GM12878 (cell line): ENCODE measurements around the gene MYLIP. TPM values are rescaled to one million over a fixed set of nuclear protein-coding genes. Genes with fewer than 3 reads are reported as not detected.

ENCODE experiments used
- ATAC-seq: fragments of 200-7000 bp; cut with Tn5 transposase; 3 replicates; pipeline ENCODE4 v1.9.1; 2020; ENCODE audit warnings: mild to moderate bottlenecking, moderate library complexity
- BruUV-seq: library from RNA; stranded (reverse); fragments of 400-500 nt; replicated peaks from 2 replicates; lab custom pipeline; 2021; lab: Mats Ljungman, UMichigan
- CTCF ChIA-PET: fragments of 300-600 bp; sonication (Branson Sonifier 250); formaldehyde crosslinking; extraction: SDS; loops from one replicate; lab custom pipeline; 2021; ENCODE audit warnings: inconsistent platforms; lab: Yijun Ruan, JAX
- POLR2A ChIA-PET: fragments of 350-600 bp; formaldehyde crosslinking; extraction: SDS; loops from one replicate; lab custom pipeline; 2021; ENCODE audit warnings: inconsistent platforms; lab: Charles Lee
- RAD21 ChIA-PET: fragments of 300-600 bp; sonication (Branson Sonifier 250); formaldehyde crosslinking; loops from one replicate; lab custom pipeline; 2023; ENCODE audit warnings: antibody characterized with exemption; ENCODE audit not compliant: unreplicated experiment; lab: Charles Lee
- SMC1A ChIA-PET: fragments of 300-600 bp; sonication (Branson Sonifier 250); formaldehyde crosslinking; loops from one replicate; lab custom pipeline; 2023; ENCODE audit not compliant: unreplicated experiment, uncharacterized antibody; lab: Charles Lee
- DNase-seq: peaks from one replicate; pipeline ENCODE4 v3.0.0-alpha.2; 2011; ENCODE audit warnings: low read depth, low spot score
- FAIRE-seq: peaks from 3 replicates; lab custom pipeline; 2011; peaks lifted over from hg19 to GRCh38; lab: Jason Lieb, UNC
- H2AFZ ChIP-seq: 2 replicates; pipeline ENCODE4 v1.6.0; 2011; ENCODE audit warnings: low read depth, low read length, control low read depth; ENCODE audit not compliant: control insufficient read depth
- H3K27ac ChIP-seq: 2 replicates; pipeline ENCODE4 v1.5.1; 2011; ENCODE audit warnings: control low read depth; ENCODE audit not compliant: control insufficient read depth, insufficient read depth
- H3K27me3 ChIP-seq, 2 experiments: replicated peaks in 1 of 2; 2 replicates each; pipeline versions ENCODE4 v1.6.0 to v1.6.1; 2011; ENCODE audit warnings: low read length in 1 of 2; ENCODE audit not compliant: control insufficient read depth in 2 of 2, insufficient read depth in 2 of 2
- H3K36me3 ChIP-seq, 2 experiments: 2 replicates each; pipeline ENCODE4 v1.5.1; 2011; ENCODE audit warnings: low read length in 1 of 2; ENCODE audit not compliant: control insufficient read depth in 2 of 2, insufficient read depth in 2 of 2
- H3K4me1 ChIP-seq: 2 replicates; pipeline ENCODE4 v1.6.1; 2011; ENCODE audit warnings: mild to moderate bottlenecking, low read length, moderate library complexity, mixed read lengths; ENCODE audit not compliant: control insufficient read depth, insufficient read depth
- H3K4me2 ChIP-seq: 2 replicates; pipeline ENCODE4 v1.6.0; 2011; ENCODE audit warnings: control low read depth; ENCODE audit not compliant: control insufficient read depth, insufficient read depth
- H3K4me3 ChIP-seq: fragments of 200-600 bp; sonication (generic); 2 replicates; pipeline ENCODE4 v1.5.1; 2016
- H3K79me2 ChIP-seq: 2 replicates; pipeline ENCODE4 v1.6.0; 2011; ENCODE audit warnings: low read length; ENCODE audit not compliant: control insufficient read depth, insufficient read depth
- H3K9ac ChIP-seq: 2 replicates; pipeline ENCODE4 v1.8.0; 2011; ENCODE audit warnings: low read length, control low read depth, mixed read lengths; ENCODE audit not compliant: control insufficient read depth, insufficient read depth
- H3K9me3 ChIP-seq: replicated peaks from 3 replicates; pipeline ENCODE4 v1.5.1; 2011; ENCODE audit warnings: mild to moderate bottlenecking, low read length; ENCODE audit not compliant: control insufficient read depth, insufficient read depth
- H4K20me1 ChIP-seq: 2 replicates; pipeline ENCODE4 v1.6.0; 2011; ENCODE audit not compliant: control insufficient read depth, insufficient read depth
- ETV6 ChIP-seq, 2 experiments: fragments of 450-650 bp in 1 of 2; IDR thresholded peaks in 1 of 2; conservative IDR thresholded peaks in 1 of 2; 2 replicates each; pipeline ENCODE4 v1.6.1; 2014; ENCODE audit warnings: antibody characterized with exemption in 1 of 2, borderline replicate concordance in 1 of 2, low read depth in 1 of 2, mild to moderate bottlenecking in 1 of 2, moderate library complexity in 1 of 2
- HDAC2 ChIP-seq: fragments of 200-600 bp; sonication (generic); IDR thresholded peaks from 2 replicates; pipeline ENCODE4 v1.6.1; 2017
- NR2F1 ChIP-seq: fragments of 450-650 bp; conservative IDR thresholded peaks from 2 replicates; pipeline ENCODE4 v1.6.1; 2017; ENCODE audit warnings: mild to moderate bottlenecking
- POLR2AphosphoS2 ChIP-seq: IDR thresholded peaks from 2 replicates; pipeline ENCODE4 v1.6.1; 2011; ENCODE audit warnings: low read depth, mild to moderate bottlenecking, low read length, improper control_type of control experiment, moderate library complexity
- POLR2AphosphoS5 ChIP-seq: IDR thresholded peaks from 2 replicates; pipeline ENCODE4 v1.6.1; 2011; ENCODE audit warnings: mild to moderate bottlenecking, low read length, inconsistent platforms
- RAD51 ChIP-seq: fragments of 450-650 bp; IDR thresholded peaks from 2 replicates; pipeline ENCODE4 v1.6.1; 2016; ENCODE audit warnings: moderate library complexity, mild to moderate bottlenecking, inconsistent platforms
- TBL1XR1 ChIP-seq: IDR thresholded peaks from 2 replicates; pipeline ENCODE4 v1.6.1; 2012; ENCODE audit warnings: low read depth, low read length, improper control_type of control experiment
- TCF3 ChIP-seq: IDR thresholded peaks from 2 replicates; pipeline ENCODE4 v1.6.1; 2012; ENCODE audit warnings: low read depth, mild to moderate bottlenecking, low read length, borderline replicate concordance; ENCODE audit not compliant: insufficient read depth
- in situ Hi-C: fragments of 300-500 bp; cut with MboI; formaldehyde crosslinking; loops from 9 replicates; pipeline ENCODE4 v1.14.3; 2018; ENCODE audit warnings: mixed read lengths
- intact Hi-C: fragments of 100-400 bp; cut with micrococcal nuclease; formaldehyde crosslinking; loops from one replicate; pipeline ENCODE4 v1.14.2; 2022; ENCODE audit not compliant: unreplicated experiment
- polyA plus RNA-seq, 11 experiments: library from polyadenylated mRNA; depleted of rRNA in 4 of 11; unstranded in 6 of 11; stranded (reverse) in 5 of 11; fragments of >200 nt; fragmentation: Nextera tagmentation in 4 of 11; fragmentation: Illumina TruSeq in 1 of 11; extraction: Ambion mirVana in 4 of 11; extraction: Trizol in 1 of 11; gene quantifications; 1 replicate in 1 of 11; 2 replicates in 10 of 11; pipeline versions ENCODE4 v1.2.1 to v1.2.3, GENCODE V29; 2011 to 2016; ENCODE audit warnings: inconsistent platforms in 2 of 11, missing spikeins in 2 of 11, low read depth in 1 of 11
- total RNA-seq, 4 experiments: library from RNA; depleted of rRNA in 3 of 4; stranded (reverse); fragments of >200 nt in 3 of 4; fragmentation: Illumina TruSeq in 1 of 4; extraction: Trizol in 1 of 4; gene quantifications; 2 replicates each; pipeline versions ENCODE4 v1.2.1 to v1.2.3, GENCODE V29; 2013 to 2021
- TF ChIP-seq, protein P1 (sequence below): fragments of 450-650 bp; conservative IDR thresholded peaks from 2 replicates; pipeline ENCODE4 v1.6.1; 2017; ENCODE audit warnings: mild to moderate bottlenecking, moderate library complexity
- TF ChIP-seq, protein P2 (sequence below): fragments of 450-650 bp; IDR thresholded peaks from 2 replicates; pipeline ENCODE4 v1.6.1; 2016; ENCODE audit warnings: mild to moderate bottlenecking
- TF ChIP-seq, protein P3 (sequence below): fragments of 450-650 bp; IDR thresholded peaks from 2 replicates; pipeline ENCODE4 v1.6.1; 2017; ENCODE audit warnings: mild to moderate bottlenecking, low read depth, inconsistent platforms; ENCODE audit not compliant: poor library complexity, severe bottlenecking

The MYLIP gene
- total and polyA plus RNA-seq, 10 of the 15 experiments (the other 5 are each of a cell fraction or from before 2014, with no cell fraction given): 5.3 to 123 (median 12.5) TPM

DNA sequence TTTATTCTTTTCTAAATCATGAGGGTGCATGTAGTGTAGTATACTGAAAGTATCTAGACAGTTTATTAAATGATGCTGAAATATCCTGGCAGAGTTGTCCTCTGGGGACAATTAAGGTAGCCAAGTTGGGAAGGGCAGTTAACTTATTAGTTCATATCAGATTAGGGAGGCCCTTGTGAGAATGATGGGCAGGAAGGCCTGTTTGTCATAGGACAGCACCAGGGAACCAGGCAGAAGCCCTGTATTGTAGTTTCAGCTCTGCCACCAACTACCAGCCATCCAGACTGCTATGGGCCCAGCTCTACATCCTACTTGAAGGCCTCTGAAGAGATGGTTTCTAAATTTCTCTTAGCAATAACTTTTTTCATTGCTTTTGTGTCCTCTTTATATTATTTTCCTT, 4.0 kb downstream of the MYLIP start:
- FAIRE-seq: no peak
- TF ChIP-seq HDAC2 (no peak), NR2F1 (no peak), RAD51 (no peak), POLR2AphosphoS2 (0 out of 2 replicates have a peak, but pooled peaks have one; percentile 14), POLR2AphosphoS5 (peak; percentile 44), TBL1XR1 (no peak), ETV6 (conservative IDR thresholded peaks at IDR 0.05 in 1 of 2, IDR thresholded peaks at IDR 0.05 in 1 of 2; ENCODE audit: borderline replicate concordance in 1 of 2, low read depth in 1 of 2) (no peak), TCF3 (no peak)
- TF ChIP-seq, protein P1, sequence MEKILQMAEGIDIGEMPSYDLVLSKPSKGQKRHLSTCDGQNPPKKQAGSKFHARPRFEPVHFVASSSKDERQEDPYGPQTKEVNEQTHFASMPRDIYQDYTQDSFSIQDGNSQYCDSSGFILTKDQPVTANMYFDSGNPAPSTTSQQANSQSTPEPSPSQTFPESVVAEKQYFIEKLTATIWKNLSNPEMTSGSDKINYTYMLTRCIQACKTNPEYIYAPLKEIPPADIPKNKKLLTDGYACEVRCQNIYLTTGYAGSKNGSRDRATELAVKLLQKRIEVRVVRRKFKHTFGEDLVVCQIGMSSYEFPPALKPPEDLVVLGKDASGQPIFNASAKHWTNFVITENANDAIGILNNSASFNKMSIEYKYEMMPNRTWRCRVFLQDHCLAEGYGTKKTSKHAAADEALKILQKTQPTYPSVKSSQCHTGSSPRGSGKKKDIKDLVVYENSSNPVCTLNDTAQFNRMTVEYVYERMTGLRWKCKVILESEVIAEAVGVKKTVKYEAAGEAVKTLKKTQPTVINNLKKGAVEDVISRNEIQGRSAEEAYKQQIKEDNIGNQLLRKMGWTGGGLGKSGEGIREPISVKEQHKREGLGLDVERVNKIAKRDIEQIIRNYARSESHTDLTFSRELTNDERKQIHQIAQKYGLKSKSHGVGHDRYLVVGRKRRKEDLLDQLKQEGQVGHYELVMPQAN: no peak
- TF ChIP-seq, protein P2, sequence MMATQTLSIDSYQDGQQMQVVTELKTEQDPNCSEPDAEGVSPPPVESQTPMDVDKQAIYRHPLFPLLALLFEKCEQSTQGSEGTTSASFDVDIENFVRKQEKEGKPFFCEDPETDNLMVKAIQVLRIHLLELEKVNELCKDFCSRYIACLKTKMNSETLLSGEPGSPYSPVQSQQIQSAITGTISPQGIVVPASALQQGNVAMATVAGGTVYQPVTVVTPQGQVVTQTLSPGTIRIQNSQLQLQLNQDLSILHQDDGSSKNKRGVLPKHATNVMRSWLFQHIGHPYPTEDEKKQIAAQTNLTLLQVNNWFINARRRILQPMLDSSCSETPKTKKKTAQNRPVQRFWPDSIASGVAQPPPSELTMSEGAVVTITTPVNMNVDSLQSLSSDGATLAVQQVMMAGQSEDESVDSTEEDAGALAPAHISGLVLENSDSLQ: peak; percentile 51; the same call in 1 of the 2 replicates
- TF ChIP-seq, protein P3, sequence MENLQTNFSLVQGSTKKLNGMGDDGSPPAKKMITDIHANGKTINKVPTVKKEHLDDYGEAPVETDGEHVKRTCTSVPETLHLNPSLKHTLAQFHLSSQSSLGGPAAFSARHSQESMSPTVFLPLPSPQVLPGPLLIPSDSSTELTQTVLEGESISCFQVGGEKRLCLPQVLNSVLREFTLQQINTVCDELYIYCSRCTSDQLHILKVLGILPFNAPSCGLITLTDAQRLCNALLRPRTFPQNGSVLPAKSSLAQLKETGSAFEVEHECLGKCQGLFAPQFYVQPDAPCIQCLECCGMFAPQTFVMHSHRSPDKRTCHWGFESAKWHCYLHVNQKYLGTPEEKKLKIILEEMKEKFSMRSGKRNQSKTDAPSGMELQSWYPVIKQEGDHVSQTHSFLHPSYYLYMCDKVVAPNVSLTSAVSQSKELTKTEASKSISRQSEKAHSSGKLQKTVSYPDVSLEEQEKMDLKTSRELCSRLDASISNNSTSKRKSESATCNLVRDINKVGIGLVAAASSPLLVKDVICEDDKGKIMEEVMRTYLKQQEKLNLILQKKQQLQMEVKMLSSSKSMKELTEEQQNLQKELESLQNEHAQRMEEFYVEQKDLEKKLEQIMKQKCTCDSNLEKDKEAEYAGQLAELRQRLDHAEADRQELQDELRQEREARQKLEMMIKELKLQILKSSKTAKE: no peak
- TF ChIP-seq, all 136 proteins: peak for 3
- ATAC-seq: peak; percentile 7; the same call in 1 of the 3 replicates
- ChIA-PET CTCF (interaction anchor here (0.6 to 11.2 kb wide), 12 partner anchors 10 to 438 kb away, joined by 3 to 131 read pairs (median 10); no protein-coding TSS in a partner anchor), SMC1A (interaction anchor here (0.6 to 6.7 kb wide), 20 partner anchors 10 to 507 kb away, joined by 3 to 93 read pairs (median 6); no protein-coding TSS in a partner anchor), RAD21 (interaction anchor here (0.7 to 3.5 kb wide), 15 partner anchors 8 to 447 kb away, joined by 3 to 26 read pairs (median 6); no protein-coding TSS in a partner anchor), POLR2A (interaction anchor here (0.6 to 1.6 kb wide), 6 partner anchors 10 to 450 kb away, joined by 3 to 5 read pairs (median 4); no protein-coding TSS in a partner anchor)
- H3K4me3 ChIP-seq: peak overlapping the region; percentile 57
- intact Hi-C loops: loop anchor here (5.0 kb wide), 2 partner anchors 34 to 181 kb away; no protein-coding TSS in a partner anchor
- peaks cover 5% of the 10 kb centered on the region; the same call in 1 of the 2 replicates for H4K20me1 ChIP-seq
- no peak overlapping the region for H3K27ac ChIP-seq
- H3K79me2 ChIP-seq: peaks cover 88% of the 10 kb centered on the region
- peaks cover 7% of the 10 kb centered on the region; the same call in 1 of the 2 replicates for H3K4me1 ChIP-seq
- H2AFZ ChIP-seq: no peak overlapping the region
- H3K36me3 ChIP-seq: peaks cover 0 to 6% of the 10 kb centered on the region in 2 experiments; a peak in 2 of 4 replicates
- no peak for DNase-seq
- no peaks in the 10 kb centered on the region for H3K9me3 ChIP-seq
- H3K9ac ChIP-seq: peak overlapping the region; percentile 15; the same call in 1 of the 2 replicates
- in situ Hi-C loops: no loop called here
- BruUV-seq: no TSS peak
- H3K27me3 ChIP-seq: no peaks in the 10 kb centered on the region
- peak overlapping the region; percentile 57 for H3K4me2 ChIP-seq
